HEK293 (cell line): ENCODE data around the gene DCHS2.

Experiments used
- CTCF ChIA-PET: fragments of 350-600 bp; formaldehyde crosslinking; extraction: SDS; loops from one replicate; lab custom pipeline; 2021; ENCODE audit warnings: antibody characterized with exemption; lab: Yijun Ruan, JAX
- POLR2A ChIA-PET: fragments of 300-600 bp; formaldehyde crosslinking; extraction: SDS; loops from one replicate; lab custom pipeline; 2020; ENCODE audit warnings: antibody characterized with exemption, inconsistent platforms; lab: Yijun Ruan, JAX
- H3K27ac ChIP-seq: fragments of 200-500 bp; sonication (Bioruptor generic); 2 replicates; pipeline ENCODE4 v1.5.1; 2014; ENCODE audit warnings: low read depth, low read length, control low read depth, inconsistent platforms; ENCODE audit errors: extremely low read depth
- H3K36me3 ChIP-seq, 2 experiments: fragments of 200-500 bp in 1 of 2; sonication (Bioruptor generic) in 1 of 2; 1 replicate in 1 of 2; 2 replicates in 1 of 2; pipeline ENCODE4 v1.5.1; 2014 to 2017; ENCODE audit warnings: inconsistent platforms in 2 of 2, low read length in 2 of 2; ENCODE audit not compliant: control insufficient read depth in 2 of 2, insufficient read depth in 1 of 2
- H3K4me1 ChIP-seq: fragments of 200-500 bp; sonication (Bioruptor generic); 2 replicates; pipeline ENCODE4 v1.5.1; 2014; ENCODE audit warnings: mild to moderate bottlenecking, low read length, inconsistent platforms; ENCODE audit not compliant: control insufficient read depth, insufficient read depth
- H3K4me3 ChIP-seq: 2 replicates; pipeline ENCODE4 v1.5.1; 2011; ENCODE audit warnings: low read depth, mild to moderate bottlenecking, control low read depth, low read length, moderate library complexity
- H3K9me3 ChIP-seq: fragments of 200-500 bp; sonication (Bioruptor generic); 2 replicates; pipeline ENCODE4 v1.5.1; 2014; ENCODE audit warnings: low read depth, low read length, inconsistent platforms; ENCODE audit not compliant: control insufficient read depth, insufficient read depth
- KLF10 ChIP-seq: fragments of 450-650 bp; IDR thresholded peaks from 2 replicates; pipeline ENCODE4 v1.5.1; 2018; ENCODE audit warnings: missing biosample characterization, mild to moderate bottlenecking, missing genetic modification characterization
- KLF9 ChIP-seq: fragments of 450-650 bp; formaldehyde crosslinking; IDR thresholded peaks from 2 replicates; pipeline ENCODE4 v1.5.1; 2016; ENCODE audit warnings: missing biosample characterization, missing genetic modification characterization, low read depth
- MYNN ChIP-seq: fragments of 450-650 bp; formaldehyde crosslinking; IDR thresholded peaks from 2 replicates; pipeline ENCODE4 v1.5.1; 2016; ENCODE audit warnings: missing biosample characterization, missing genetic modification characterization, borderline replicate concordance
- MZF1 ChIP-seq: fragments of 450-650 bp; formaldehyde crosslinking; IDR thresholded peaks from 2 replicates; pipeline ENCODE4 v1.5.1; 2017; ENCODE audit warnings: missing biosample characterization, missing genetic modification characterization, borderline replicate concordance
- PRDM1 ChIP-seq: fragments of 450-650 bp; formaldehyde crosslinking; IDR thresholded peaks from 2 replicates; pipeline ENCODE4; 2016; ENCODE audit warnings: missing biosample characterization, missing genetic modification characterization
- SALL2 ChIP-seq: fragments of 450-650 bp; formaldehyde crosslinking; IDR thresholded peaks from 2 replicates; pipeline ENCODE4 v1.5.0; 2017; ENCODE audit warnings: missing biosample characterization, mild to moderate bottlenecking, missing genetic modification characterization, borderline replicate concordance
- ZFP69B ChIP-seq: fragments of 450-650 bp; formaldehyde crosslinking; IDR thresholded peaks from 2 replicates; pipeline ENCODE4 v1.5.1; 2016; ENCODE audit warnings: missing biosample characterization, missing genetic modification characterization
- ZNF132 ChIP-seq: fragments of 450-650 bp; formaldehyde crosslinking; IDR thresholded peaks from 2 replicates; pipeline ENCODE4 v1.5.1; 2017; ENCODE audit warnings: missing biosample characterization, missing genetic modification characterization, borderline replicate concordance
- ZNF146 ChIP-seq: fragments of 450-650 bp; formaldehyde crosslinking; IDR thresholded peaks from 2 replicates; pipeline ENCODE4 v1.5.1; 2016; ENCODE audit warnings: missing biosample characterization, missing genetic modification characterization
- ZNF23 ChIP-seq: fragments of 450-650 bp; formaldehyde crosslinking; IDR thresholded peaks from 2 replicates; pipeline ENCODE4 v1.5.1; 2016; ENCODE audit warnings: missing biosample characterization, missing genetic modification characterization, borderline replicate concordance
- ZNF335 ChIP-seq: fragments of 450-650 bp; formaldehyde crosslinking; conservative IDR thresholded peaks from 2 replicates; pipeline ENCODE4 v1.5.1; 2016; ENCODE audit warnings: missing biosample characterization, missing genetic modification characterization
- ZNF510 ChIP-seq: fragments of 450-650 bp; formaldehyde crosslinking; IDR thresholded peaks from 2 replicates; pipeline ENCODE4 v1.5.1; 2018; ENCODE audit warnings: mild to moderate bottlenecking, missing genetic modification characterization, missing biosample characterization; ENCODE audit not compliant: insufficient replicate concordance
- ZNF514 ChIP-seq: fragments of 450-650 bp; formaldehyde crosslinking; IDR thresholded peaks from 2 replicates; pipeline ENCODE4 v1.5.1; 2016; ENCODE audit warnings: missing biosample characterization, missing genetic modification characterization
- ZNF560 ChIP-seq: fragments of 450-650 bp; formaldehyde crosslinking; IDR thresholded peaks from 2 replicates; pipeline ENCODE4 v1.5.1; 2017; ENCODE audit warnings: missing biosample characterization, missing genetic modification characterization, borderline replicate concordance
- ZNF561 ChIP-seq: fragments of 450-650 bp; IDR thresholded peaks from 2 replicates; pipeline ENCODE4 v1.5.1; 2018; ENCODE audit warnings: missing biosample characterization, missing genetic modification characterization, borderline replicate concordance
- ZNF768 ChIP-seq: fragments of 450-650 bp; formaldehyde crosslinking; IDR thresholded peaks from 2 replicates; pipeline ENCODE4 v1.5.1; 2018; ENCODE audit warnings: missing biosample characterization, mild to moderate bottlenecking, missing genetic modification characterization
- ZNF776 ChIP-seq: fragments of 450-650 bp; formaldehyde crosslinking; IDR thresholded peaks from 2 replicates; pipeline ENCODE4 v1.5.0; 2017; ENCODE audit warnings: missing biosample characterization, missing genetic modification characterization, borderline replicate concordance
- TF ChIP-seq, protein P1 (sequence below): fragments of 450-650 bp; formaldehyde crosslinking; IDR thresholded peaks from 2 replicates; pipeline ENCODE4 v1.5.1; 2016; ENCODE audit warnings: missing biosample characterization, missing genetic modification characterization
- TF ChIP-seq, protein P2 (sequence below): fragments of 450-650 bp; formaldehyde crosslinking; IDR thresholded peaks from 2 replicates; pipeline ENCODE4 v1.5.1; 2016; ENCODE audit warnings: missing biosample characterization, missing genetic modification characterization
- TF ChIP-seq, protein P3 (sequence below): fragments of 450-650 bp; formaldehyde crosslinking; IDR thresholded peaks from 2 replicates; pipeline ENCODE4 v1.5.1; 2017; ENCODE audit warnings: missing biosample characterization, missing genetic modification characterization
- TF ChIP-seq, protein P4 (sequence below): fragments of 450-650 bp; formaldehyde crosslinking; IDR thresholded peaks from 2 replicates; pipeline ENCODE4 v1.5.1; 2016; ENCODE audit warnings: missing biosample characterization, missing genetic modification characterization, borderline replicate concordance

Gene DCHS2

DNA sequence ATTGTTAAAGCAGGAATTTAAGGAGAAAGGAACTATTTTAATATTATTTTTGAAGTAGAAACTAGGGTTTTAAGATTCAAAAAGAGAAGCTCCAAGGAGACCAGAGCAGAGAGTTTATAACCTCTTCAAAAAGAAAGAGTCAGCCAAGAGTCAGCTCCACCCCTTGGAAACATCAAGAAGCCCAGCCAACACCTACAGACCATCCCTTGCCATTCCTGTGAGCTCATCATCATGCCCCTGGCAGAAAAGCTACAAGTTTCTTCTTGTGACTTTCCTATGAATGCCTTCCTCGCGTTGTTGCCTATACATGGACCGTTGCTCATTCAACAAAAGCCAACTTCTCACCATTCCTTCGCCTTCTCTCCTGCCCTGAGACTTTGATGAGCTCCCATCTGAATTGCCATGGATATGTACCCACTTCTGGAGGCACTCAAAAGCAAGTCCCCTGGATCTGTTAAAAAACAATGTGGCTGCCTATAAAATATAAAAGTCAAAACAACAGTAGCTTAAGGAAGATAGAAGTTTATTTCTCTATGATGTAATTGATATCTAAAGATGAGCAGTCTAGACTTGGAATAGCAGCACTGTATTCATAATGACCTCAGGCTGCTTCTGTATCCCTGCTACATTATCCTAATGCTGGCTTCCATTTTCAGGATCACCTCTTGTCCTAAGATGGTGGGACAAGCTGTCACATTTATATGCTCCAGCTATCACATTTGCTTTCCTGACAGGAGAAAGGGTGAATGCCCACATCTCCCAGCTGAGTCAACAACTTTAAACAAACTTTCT, 38.3 kb upstream of the DCHS2 start:
- Histone ChIP-seq H3K36me3 (no peaks in the 10 kb centered on the region), H3K27ac (no peak overlapping the region), H3K9me3 (no peaks in the 10 kb centered on the region), H3K4me3 (no peak overlapping the region), H3K4me1 (no peaks in the 10 kb centered on the region)
- TF ChIP-seq ZNF510 (tag by site-specific recombination): no peak
- TF ChIP-seq, protein P1, sequence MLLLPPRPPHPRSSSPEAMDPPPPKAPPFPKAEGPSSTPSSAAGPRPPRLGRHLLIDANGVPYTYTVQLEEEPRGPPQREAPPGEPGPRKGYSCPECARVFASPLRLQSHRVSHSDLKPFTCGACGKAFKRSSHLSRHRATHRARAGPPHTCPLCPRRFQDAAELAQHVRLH (tag by site-specific recombination): no peak
- TF ChIP-seq MYNN: no peak
- TF ChIP-seq KLF9 (tag by site-specific recombination): no peak
- TF ChIP-seq, protein P2, sequence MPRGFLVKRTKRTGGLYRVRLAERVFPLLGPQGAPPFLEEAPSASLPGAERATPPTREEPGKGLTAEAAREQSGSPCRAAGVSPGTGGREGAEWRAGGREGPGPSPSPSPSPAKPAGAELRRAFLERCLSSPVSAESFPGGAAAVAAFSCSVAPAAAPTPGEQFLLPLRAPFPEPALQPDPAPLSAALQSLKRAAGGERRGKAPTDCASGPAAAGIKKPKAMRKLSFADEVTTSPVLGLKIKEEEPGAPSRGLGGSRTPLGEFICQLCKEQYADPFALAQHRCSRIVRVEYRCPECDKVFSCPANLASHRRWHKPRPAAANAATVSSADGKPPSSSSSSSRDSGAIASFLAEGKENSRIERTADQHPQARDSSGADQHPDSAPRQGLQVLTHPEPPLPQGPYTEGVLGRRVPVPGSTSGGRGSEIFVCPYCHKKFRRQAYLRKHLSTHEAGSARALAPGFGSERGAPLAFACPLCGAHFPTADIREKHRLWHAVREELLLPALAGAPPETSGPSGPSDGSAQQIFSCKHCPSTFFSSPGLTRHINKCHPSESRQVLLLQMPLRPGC (tag by site-specific recombination): no peak
- no peak for TF ChIP-seq ZNF23 (tag by site-specific recombination)
- no peak for TF ChIP-seq MZF1
- TF ChIP-seq KLF10 (tag by site-specific recombination): no peak
- no peak for TF ChIP-seq ZNF335
- no peak for TF ChIP-seq SALL2 (tag by site-specific recombination)
- TF ChIP-seq ZFP69B (tag by site-specific recombination): no peak
- no peak for TF ChIP-seq ZNF776
- TF ChIP-seq ZNF132 (tag by site-specific recombination): no peak
- TF ChIP-seq ZNF768: no peak
- TF ChIP-seq ZNF560 (tag by site-specific recombination): no peak
- no peak for TF ChIP-seq ZNF514
- TF ChIP-seq, protein P3, sequence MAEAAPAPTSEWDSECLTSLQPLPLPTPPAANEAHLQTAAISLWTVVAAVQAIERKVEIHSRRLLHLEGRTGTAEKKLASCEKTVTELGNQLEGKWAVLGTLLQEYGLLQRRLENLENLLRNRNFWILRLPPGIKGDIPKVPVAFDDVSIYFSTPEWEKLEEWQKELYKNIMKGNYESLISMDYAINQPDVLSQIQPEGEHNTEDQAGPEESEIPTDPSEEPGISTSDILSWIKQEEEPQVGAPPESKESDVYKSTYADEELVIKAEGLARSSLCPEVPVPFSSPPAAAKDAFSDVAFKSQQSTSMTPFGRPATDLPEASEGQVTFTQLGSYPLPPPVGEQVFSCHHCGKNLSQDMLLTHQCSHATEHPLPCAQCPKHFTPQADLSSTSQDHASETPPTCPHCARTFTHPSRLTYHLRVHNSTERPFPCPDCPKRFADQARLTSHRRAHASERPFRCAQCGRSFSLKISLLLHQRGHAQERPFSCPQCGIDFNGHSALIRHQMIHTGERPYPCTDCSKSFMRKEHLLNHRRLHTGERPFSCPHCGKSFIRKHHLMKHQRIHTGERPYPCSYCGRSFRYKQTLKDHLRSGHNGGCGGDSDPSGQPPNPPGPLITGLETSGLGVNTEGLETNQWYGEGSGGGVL (tag by site-specific recombination): no peak
- TF ChIP-seq, protein P4, sequence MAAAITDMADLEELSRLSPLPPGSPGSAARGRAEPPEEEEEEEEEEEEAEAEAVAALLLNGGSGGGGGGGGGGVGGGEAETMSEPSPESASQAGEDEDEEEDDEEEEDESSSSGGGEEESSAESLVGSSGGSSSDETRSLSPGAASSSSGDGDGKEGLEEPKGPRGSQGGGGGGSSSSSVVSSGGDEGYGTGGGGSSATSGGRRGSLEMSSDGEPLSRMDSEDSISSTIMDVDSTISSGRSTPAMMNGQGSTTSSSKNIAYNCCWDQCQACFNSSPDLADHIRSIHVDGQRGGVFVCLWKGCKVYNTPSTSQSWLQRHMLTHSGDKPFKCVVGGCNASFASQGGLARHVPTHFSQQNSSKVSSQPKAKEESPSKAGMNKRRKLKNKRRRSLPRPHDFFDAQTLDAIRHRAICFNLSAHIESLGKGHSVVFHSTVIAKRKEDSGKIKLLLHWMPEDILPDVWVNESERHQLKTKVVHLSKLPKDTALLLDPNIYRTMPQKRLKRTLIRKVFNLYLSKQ (tag by site-specific recombination): no peak
- no peak for TF ChIP-seq ZNF146 (tag by site-specific recombination)
- CTCF ChIA-PET: interaction anchor here (0.6 to 1.6 kb wide), 4 partner anchors 9 to 93 kb away, joined by 3 to 5 read pairs (median 4); no protein-coding TSS in a partner anchor
- POLR2A ChIA-PET: no interaction called here

DNA sequence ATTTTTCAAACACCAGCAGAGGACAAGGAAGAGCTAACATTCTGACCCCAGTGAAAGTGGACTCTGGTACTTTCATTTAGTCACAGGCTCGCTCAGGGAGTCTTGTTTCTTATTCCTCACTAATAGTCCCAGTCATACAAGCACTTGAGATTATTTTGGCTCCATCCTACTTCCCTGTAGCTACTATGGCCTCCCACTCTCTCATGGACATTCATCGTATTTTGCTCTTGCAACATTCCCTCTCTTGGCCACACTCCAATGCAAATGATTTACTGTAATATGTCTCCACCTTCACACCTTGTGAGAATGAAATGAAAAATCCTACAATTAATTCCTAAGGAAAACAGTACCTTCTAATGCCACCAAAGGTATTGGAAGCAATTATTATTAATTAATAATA, 37.3 kb upstream of the DCHS2 start:
- Histone ChIP-seq H3K9me3 (no peaks in the 10 kb centered on the region), H3K4me1 (no peaks in the 10 kb centered on the region), H3K36me3 (no peaks in the 10 kb centered on the region), H3K27ac (no peak overlapping the region), H3K4me3 (no peak overlapping the region)
- POLR2A ChIA-PET: no interaction called here
- 0 out of 2 replicates have a peak, but pooled peaks have one; percentile 13 for TF ChIP-seq PRDM1 (tag by site-specific recombination)
- no peak for TF ChIP-seq ZNF561 (tag by site-specific recombination)
- CTCF ChIA-PET: interaction anchor here (0.8 kb wide), 1 partner anchor 22 kb away, joined by 3 read pairs; no protein-coding TSS in a partner anchor
